ENCODE results near the gene MAGIX.
"Not testable (repeated sequence)": the region's sequence is repeated elsewhere in the genome, so short reads cannot be mapped to it uniquely, and the experiment has no call there.

The MAGIX gene

DNA sequence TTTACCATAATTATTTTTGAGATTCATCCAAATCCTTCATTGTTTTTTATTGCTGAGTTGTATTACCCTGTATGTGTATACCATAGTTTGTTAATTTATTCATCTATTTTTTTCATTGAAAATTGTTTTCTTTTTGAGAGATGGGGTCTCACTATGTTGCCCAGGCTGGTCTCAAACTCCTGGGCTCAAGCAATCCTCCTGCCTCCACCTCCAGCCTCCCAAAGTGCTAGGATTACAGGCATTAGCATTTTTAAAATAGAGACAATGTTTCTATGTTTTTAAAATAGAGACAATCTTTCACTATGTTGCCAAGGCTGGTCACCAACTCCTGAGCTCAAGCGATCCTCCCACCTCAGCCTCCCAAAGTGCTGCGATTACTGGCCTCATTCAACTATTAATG, 1.6 kb upstream of the MAGIX start:
- DNase-seq (ENCODE audit: low spot score), result no peak

DNA sequence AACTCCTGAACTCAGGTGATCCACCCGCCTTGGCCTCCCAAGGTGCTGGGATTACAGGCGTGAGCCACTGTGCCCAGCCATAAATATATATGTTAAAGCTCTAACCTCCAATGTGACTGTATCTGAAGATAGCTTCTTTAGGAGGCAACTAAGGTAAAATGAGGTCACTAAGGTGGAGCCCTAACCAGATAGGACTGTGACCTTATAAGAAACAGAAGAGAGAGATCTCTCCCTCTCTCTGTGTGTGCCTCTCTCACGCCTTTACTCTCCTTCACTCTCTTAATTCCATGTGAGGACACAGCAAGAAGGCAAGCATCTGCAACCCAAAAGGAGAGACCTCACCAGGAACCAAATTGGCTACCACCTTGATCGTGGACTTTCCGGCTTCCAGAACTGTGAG, 926 bp upstream of the MAGIX start:
- DNase-seq (ENCODE audit: low spot score), result no peak

DNA sequence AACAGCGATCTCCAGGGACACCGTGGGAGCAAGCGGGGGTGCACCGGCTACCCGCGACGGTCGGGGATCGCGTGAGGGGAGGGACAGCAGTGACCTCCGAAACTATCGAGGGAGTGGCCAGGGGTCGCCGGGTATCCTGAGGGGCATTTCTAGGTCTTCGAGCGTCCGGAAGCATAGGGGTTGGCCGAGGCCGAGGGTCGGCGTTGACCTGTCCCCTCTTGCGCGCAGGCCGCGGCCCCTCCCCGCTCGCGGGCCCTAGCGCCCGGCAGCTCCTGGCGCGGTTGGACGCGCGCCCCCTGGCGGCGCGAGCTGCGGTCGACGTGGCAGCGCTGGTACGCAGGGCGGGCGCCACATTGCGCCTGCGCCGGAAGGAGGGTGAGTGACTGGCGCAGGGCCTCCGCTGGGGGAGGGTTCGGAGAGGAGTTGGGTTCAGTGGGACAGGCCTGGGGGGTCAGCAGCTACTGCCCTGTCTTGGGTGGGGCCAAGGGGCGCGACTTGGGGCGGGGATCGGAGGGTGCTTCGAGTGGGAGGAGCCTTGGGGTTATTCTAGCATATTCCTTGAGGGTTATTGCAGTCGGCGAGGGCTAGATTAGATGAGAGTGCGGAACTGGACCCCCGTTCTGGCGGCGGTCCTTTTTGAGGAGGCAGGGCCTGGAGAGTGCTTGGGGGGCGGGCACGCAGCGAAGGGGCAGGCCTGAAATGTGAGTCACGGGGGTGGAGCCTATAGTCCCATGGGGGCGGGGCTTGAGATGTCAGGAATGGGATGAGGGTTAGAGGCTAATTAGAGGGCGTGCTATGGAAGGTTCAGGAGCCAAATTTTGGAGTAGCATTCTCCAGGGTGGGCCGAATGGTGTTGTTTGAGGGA, 1.2 kb downstream of the MAGIX start:
- peak; percentile 82 for DNase-seq (ENCODE audit: low spot score)

DNA sequence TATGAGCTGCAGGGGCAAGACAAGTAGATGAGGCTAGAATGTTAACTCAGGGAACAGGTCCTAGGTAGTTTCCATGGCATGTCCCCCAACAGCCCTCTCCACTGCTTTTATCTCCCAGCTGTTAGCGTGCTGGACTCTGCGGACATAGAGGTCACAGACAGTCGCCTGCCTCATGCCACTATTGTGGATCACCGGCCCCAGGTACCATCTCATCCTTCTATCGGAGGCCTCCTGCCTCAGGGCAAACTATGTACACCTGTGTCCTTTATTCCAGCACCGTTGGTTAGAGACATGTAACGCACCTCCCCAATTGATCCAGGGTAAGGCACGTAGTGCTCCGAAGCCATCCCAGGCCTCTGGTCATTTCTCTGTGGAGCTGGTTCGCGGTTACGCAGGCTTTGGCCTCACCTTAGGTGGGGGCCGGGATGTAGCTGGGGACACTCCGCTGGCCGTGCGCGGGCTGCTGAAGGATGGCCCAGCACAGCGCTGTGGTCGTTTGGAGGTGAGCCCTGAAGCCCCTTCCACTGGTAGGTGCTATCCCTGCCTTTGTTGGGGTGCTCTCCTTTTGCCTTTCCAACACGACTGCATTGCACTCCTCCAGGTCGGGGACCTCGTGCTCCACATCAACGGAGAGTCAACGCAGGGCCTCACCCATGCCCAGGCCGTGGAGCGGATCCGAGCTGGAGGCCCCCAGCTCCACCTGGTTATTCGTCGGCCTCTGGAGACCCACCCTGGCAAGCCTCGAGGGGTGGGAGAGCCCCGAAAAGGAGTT, 2.2 kb downstream of the MAGIX start:
- DNase-seq (ENCODE audit: low spot score), result no peak

DNA sequence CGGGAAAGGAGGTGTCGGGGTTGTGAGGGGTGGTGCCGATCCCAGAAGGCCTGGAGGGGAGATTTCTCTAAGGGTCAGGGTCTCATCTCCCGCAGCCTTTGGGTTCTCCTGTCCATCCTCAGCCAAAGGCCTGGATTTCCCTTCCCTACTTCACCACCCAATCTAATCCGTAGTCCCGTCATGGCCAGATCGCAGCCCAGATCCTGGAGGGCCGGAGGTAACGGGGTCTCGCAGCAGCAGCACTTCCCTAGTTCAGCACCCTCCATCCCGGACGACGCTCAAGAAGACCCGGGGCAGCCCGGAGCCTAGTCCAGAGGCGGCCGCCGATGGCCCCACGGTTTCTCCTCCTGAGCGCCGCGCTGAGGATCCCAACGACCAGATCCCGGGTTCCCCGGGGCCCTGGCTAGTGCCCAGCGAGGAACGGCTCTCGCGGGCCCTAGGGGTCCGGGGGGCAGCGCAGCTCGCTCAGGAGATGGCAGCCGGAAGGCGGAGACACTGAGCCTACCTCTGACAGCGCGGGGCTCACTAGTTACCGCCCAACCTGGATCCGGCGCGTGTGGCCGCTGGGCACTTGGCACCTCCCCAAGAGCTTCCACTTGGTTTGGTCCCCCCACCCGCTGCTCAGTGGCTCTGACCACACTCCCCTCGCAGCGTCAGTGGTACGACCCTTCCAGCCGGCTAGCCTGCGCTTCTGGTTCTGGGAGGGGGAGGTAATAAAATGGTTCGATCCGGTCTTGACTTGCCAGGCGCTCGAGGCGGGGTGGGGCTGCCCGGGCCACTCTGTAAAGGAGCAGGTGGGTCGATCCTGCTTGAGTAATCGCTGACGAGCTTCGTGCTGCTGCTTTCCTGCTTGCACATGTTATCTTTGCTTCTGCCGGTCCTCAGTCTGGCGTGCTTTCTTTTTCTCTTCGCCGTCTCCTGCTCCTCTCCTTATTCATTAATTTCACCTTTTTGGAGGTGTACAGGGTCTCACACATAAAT, 3.6 kb downstream of the MAGIX start:
- DNase-seq (ENCODE audit: low spot score), result peak; percentile 62

DNA sequence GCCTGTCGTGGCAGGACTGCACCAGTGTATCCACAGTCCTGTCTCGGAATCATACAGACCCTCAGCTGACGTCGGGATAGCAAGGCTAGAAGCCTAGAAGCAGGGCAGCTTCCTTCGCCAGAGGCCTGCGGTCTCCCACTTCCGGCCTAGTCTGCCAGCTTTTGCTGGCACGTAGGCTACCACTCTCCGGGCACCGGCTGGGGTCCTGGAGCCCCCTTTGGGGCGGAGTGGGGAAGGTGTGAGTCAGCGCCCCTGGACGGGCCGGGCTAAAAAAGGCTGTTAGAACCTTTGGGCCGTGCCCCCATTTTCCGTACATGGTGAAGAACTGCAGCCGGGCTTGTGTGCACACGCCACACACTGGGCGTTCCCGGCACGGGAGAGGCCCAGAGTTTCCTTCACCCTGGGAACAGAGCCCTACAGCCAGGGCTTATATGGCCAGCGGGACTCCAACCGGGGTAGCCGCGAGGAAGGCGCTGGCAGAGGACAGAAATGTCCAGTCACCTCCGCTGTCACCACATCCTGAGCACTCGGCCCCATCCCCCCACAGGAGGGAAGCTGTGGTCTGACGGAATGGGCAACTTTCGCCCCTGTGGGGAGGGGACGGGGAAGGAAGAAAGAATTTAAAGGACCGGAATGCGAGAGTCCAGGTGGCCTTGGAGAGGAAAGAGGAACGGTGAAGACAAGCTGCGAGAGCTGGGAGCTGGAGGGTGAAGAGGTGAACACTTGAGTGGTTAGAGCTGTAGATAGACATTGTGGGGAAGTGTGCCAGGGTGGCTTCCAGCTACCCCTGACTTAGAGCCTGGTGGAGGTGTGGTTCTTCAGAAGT, 4.6 kb downstream of the MAGIX start:
- DNase-seq (ENCODE audit: low spot score), result peak; percentile 58

DNA sequence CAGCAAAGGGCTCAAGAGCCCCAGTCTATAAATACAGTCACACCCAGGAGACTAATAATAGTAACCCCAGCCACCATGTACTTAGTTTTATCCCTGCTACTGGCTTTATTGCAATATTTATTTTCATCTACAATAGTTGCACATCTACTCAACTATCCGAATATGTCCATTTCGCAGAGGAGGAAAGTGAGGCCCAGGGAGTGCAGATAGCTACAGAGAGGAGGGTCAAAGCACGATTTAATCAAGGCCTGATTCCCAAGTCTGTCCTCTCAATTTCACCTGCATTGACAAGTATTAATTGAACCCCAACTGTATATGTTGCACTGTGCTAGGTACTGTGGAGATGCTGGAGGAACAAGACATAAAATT, 5.2 kb downstream of the MAGIX start:
- no peak for DNase-seq (ENCODE audit: low spot score)

DNA sequence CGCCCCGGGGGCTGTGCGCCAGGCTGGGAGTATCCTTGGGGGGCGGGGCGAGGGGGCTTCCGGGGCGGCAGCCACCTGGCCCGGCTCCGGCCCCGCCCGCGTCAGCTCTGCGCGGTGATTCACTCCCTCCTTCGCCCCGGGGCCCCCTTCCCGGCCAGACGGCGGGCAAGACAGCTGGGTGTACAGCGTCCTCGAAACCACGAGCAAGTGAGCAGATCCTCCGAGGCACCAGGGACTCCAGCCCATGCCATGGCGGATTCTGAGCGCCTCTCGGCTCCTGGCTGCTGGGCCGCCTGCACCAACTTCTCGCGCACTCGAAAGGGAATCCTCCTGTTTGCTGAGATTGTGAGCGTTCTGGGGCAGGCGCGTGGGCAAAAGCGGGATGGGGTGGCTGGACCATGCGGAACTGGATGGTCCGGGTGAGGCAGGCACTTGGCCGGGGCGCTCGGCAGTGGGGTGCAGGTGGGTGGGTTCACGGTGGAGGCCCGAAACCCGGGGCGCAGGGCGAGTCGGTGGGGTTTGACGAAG, 9.3 kb downstream of the MAGIX start, which contains the start of gene PLP2:
TSS of gene PLP2 (plus strand) at position 147 of the 528 bp plus-strand sequence. CDS start at position 250, 103 bp downstream.
- DNase-seq (ENCODE audit: low spot score), result peak; percentile 59

DNA sequence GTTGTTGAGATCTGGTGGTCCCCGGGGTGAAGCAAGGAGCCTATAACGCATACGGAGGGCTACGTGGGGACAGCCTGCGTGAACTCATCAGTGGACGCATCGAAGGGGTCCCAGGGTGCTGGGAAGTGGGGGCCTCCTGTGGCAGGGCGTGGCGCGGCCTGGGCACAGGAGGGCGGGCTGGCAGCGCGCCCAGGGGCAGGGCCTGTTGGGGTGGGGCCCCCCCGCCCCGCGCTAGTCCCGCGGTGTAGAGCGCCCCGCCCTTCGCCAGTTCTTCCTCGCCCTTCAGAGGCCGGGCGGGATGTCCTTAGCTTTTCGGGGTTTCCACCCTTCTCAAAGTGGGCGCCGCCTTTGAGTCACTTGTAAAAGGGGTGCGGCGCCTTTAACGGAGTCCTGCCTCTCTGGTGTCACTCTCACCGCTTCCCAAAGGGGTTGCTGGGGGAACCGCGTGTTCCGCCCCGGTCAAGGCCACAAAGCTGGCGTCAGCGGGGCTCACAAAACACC, 9.8 kb downstream of the MAGIX start:
- peak; percentile 60 for DNase-seq (ENCODE audit: low spot score)

DNA sequence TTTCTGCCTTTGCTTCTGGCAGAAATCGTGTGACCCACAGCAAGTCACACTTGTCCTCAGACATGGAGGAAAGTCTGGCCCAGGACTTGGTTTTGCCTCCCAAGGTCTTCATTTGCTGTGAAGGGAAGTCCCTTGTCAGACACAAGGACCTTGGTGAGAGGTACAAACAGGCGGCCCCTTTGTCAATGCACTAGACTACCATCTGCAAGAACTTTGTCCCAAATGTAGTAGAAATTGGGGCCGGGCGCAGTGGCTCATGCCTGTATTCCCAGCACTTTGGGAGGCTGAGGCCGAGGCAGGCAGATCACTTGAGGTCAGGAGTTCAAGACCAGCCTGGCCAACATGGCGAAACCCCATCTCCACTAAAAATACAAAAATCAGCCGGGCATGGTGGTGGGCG, 11.0 kb downstream of the MAGIX start:
- not testable (repeated sequence) for DNase-seq (ENCODE audit: low spot score)

DNA sequence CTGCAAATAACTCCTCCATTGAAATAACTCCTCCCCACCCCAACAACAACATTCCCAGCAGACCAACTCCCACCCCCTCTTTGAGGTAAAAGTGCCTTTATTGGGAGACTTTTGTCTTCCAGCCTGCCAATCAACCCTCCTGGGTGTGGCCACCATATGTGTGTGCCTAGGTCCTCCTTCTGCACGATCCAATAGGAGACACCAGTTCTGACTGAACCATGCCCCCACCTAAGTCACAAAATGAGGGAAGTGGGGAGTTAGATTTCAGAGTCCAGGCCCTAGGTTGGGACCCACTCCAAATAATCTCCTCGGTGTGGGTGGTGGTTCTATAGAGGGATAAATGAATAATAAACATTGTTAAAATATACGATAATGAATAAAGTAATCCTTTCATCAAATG, 12.2 kb downstream of the MAGIX start:
- DNase-seq (ENCODE audit: low spot score), result no peak

DNA sequence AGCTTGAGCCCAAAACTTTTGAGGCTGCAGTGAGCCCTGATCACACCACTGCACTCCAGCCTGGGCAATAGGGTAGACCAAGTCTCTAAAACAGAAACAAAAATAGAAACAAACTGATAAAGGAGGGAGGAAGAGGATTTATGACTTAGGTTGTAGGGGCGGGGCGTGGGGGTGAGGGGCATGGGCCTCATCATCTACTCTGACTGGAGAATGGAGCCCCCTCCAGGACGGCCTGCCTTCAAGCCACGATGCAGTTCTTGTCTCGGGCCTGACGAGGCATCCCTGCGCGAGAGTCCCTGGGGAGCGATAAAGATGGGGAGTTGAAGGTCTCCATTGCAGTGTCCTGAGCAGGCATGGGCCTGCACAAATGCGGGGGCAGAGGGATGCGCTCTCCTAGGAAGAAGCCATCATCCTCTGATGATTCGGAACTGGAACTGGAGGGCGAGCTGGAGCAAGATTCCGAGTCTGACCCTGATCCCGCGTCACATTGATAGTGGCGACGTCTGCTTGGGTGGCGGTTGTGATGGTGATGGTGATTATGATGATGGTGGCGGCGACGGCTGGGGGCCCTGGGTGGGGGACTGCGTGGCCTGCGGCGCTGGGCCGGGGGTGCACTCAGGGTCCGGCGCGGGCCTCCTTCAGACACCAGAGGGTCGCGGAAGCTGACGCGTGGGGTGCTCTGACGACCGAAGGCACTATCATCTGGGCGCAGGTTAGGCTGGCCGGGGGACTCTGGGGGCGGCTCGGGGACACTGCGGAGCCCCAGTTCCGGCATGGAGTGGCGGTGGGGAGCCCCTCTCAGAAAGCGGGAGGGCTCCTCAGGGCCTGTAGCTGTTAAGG, 13.1 kb downstream of the MAGIX start:
- no peak for DNase-seq (ENCODE audit: low spot score)

DNA sequence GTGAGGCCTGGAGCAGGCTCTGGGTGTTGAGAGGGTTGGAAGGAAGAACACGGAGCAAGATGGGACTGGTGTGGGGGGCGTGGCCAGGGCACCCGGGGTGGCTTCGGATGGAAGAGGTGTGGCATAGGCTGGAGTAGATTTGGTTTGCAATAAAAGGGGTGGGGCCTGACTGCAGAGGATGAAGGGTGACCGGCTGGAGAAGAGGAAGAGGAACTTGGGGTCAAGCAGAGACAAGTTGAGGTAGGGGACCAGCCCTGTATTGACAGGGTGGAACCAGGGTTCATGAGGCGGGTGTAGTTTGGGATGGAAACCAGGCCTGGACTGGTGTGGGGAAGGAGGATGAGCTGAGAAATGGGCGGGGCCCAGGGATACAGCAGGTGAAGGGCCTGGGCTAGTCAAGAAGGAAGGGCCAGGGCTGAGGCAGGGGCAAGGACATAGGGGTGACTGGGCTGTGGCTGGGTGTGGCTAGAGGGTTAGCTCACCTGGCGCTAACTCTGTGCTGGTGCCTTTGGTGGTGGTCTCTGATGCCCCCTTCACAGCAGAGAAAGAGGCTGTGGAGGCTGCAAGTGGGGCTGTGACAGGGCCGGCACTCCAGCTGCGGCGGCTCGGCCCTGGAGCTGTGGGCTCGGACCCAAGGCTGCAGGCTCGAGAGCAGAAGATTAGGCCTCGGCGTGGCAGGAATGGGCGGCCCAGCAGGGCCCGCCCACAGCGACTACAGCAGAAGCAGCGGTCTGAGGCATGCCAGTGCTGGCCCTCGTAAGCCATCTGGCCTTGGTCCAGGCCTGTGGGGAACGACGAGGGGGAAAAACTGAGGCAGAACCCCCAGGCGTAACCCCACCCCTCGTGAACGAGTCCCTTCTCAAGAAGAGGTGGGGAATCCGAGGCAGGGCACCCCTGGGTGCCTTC, 14.1 kb downstream of the MAGIX start:
- no peak for DNase-seq (ENCODE audit: low spot score)

DNA sequence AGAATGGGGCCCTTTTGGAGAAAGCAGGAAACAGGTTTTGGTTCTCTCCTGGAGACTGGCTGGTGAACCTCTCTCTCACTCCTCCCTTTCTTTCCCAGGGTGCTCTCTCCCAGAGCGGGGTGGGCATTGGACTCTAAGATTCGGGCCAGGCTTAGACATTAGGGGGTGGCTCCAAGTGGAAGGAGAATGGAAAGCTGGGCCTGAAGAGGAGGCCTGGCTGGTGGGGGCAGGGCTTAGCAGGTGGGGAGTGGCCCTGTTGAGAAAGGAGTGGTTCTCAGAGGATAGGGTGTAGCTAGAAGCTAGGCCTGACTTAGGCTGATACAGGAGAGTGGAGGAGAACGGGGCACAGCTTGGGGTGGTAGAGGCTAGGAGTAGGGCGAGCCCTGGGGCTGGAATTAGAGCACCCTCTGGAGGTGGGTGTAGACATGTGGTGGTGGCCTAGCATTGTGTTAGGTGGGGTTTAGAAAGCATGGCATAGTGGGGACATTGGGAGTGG, 14.8 kb downstream of the MAGIX start:
- DNase-seq (ENCODE audit: low spot score), result no peak

DNA sequence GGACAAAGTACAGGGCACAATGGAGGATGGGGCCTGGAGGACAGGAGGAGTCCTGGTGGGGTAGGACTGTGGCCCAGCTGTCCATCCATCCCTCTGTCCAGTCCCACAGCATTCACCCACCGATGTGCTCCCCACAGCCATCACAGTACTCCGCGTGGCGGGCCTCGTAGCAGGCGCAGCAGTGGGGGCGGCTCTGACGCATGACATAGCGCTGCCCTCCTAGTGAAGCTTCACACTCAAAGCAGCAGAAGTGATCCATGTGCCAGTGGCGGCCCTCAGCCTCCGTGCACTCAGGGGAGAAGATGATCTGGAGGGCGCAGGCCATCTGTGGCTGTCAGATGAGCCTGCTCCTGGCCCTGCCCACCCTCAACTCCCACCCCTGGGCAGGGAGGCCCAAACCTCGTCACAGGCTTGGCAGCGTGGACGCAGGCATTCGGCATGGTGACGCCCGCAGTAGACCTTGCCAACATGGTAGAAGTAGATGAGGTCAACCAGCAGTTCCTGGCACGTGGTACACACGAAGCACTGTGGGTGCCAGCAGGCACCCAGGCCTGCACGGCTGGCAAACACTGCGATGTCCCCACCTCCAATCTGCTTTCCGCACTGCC, 15.4 kb downstream of the MAGIX start:
- DNase-seq (ENCODE audit: low spot score), result no peak

DNA sequence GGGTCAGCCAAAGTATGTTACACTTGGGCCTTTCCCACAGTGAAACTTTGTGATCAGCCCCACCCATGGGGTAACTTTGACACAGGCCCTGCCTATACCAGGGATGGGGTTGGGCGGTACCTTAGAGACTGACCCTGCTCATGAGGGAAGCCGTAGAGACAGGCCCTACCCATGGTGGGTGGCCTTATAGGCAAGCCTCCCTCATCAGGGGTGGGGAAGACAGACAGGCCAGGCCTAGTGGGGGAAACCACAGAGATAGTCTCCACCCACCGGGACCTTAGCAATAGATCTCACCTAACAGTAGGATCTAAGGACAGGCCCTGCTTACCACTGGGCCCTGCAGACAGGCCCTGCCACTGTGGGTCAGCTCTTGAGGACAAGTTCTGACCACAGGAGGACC, 16.0 kb downstream of the MAGIX start:
- no peak for DNase-seq (ENCODE audit: low spot score)

DNA sequence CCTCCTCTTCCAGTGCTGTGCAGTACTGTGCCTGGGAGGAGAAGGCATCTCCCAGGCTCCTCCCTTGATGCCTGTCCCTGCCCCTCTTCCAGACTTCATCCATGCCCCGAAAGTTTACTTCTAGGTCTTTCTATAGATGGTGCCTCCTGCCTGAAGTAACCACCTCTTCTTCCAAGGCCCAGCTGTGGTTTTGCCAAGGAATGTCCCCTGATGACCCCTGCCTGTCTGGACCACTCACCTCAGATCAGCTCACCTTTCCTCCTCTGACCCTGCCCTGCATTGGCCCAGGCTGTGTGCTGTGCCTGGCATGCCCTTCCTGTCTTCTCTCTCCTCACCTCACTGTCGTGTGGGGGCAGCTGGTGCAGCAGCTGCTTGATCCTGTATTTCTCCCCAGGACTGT, 16.8 kb downstream of the MAGIX start:
- no peak for DNase-seq (ENCODE audit: low spot score)

DNA sequence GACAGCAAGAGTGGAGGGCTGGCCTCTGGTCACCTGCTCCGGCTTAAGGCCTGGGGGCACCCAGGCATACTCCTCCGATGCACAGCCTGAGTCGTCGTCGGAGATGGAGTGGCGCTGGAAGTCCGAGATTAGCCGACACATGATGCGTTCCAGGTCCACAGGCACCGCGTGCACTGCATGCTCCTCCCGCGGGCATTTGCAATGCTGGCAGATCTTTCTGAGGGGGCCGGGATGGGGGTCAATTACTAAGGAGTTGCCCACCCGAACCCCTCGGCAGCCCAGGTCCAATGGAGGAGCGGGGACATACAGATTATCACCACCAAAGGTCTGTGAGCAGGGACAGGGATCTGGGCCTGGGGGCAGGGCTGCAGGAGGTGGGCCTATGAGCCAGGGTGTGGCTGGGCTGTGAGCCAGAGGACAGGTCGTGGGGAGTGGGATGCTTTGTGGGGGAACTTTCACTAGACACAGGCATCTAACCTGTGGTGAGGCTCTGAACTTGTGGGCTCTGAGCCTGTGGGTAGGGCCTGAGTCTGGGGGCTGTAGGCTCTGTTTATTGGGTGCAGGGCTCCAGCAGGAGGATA, 21.2 kb downstream of the MAGIX start:
- no peak for DNase-seq (ENCODE audit: low spot score)
